Endometrial microvascular endothelial cells (primary cell): Measurements from ENCODE around the gene SOBP. TPM values are rescaled to one million over a fixed set of nuclear protein-coding genes. Genes with fewer than 3 reads are reported as not detected.
"Not testable (repeated sequence)": the region's sequence is repeated elsewhere in the genome, so short reads cannot be mapped to it uniquely, and the experiment has no call there.

Experiments used
- in situ Hi-C: cut with HindIII; loops from 2 replicates; pipeline ENCODE4 v1.10.0; 2017; ENCODE audit warnings: low sequenced_read_pairs, low pct_unique_long_range_greater_than_20kb; ENCODE audit errors: inconsistent ontology term
- total RNA-seq: library from RNA; depleted of rRNA; stranded (reverse); fragments of >200 nt; gene quantifications from one replicate; pipeline ENCODE4 v1.2.3, GENCODE V29; 2015; ENCODE audit errors: inconsistent ontology term

SOBP gene, protein sequence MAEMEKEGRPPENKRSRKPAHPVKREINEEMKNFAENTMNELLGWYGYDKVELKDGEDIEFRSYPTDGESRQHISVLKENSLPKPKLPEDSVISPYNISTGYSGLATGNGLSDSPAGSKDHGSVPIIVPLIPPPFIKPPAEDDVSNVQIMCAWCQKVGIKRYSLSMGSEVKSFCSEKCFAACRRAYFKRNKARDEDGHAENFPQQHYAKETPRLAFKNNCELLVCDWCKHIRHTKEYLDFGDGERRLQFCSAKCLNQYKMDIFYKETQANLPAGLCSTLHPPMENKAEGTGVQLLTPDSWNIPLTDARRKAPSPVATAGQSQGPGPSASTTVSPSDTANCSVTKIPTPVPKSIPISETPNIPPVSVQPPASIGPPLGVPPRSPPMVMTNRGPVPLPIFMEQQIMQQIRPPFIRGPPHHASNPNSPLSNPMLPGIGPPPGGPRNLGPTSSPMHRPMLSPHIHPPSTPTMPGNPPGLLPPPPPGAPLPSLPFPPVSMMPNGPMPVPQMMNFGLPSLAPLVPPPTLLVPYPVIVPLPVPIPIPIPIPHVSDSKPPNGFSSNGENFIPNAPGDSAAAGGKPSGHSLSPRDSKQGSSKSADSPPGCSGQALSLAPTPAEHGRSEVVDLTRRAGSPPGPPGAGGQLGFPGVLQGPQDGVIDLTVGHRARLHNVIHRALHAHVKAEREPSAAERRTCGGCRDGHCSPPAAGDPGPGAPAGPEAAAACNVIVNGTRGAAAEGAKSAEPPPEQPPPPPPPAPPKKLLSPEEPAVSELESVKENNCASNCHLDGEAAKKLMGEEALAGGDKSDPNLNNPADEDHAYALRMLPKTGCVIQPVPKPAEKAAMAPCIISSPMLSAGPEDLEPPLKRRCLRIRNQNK
- 0.37 TPM for total RNA-seq

- in situ Hi-C loops = loop anchor here (10.0 kb wide), 1 partner anchor 55 kb away; no protein-coding TSS in a partner anchor
Measured at GRCh38 chr6:107489636-107490565, at the start of gene SOBP. TSS of gene SOBP (plus strand) at chr6:107490117. CDS start at chr6:107490617, 500 bp downstream.

GRCh38 chr6:107440936-107441335 lies 49.0 kb upstream of the SOBP start:
- in situ Hi-C loops = no loop called here

- in situ Hi-C loops = no loop called here
Measured at GRCh38 chr6:107441682-107442081, 48.2 kb upstream of the SOBP start.

DNA sequence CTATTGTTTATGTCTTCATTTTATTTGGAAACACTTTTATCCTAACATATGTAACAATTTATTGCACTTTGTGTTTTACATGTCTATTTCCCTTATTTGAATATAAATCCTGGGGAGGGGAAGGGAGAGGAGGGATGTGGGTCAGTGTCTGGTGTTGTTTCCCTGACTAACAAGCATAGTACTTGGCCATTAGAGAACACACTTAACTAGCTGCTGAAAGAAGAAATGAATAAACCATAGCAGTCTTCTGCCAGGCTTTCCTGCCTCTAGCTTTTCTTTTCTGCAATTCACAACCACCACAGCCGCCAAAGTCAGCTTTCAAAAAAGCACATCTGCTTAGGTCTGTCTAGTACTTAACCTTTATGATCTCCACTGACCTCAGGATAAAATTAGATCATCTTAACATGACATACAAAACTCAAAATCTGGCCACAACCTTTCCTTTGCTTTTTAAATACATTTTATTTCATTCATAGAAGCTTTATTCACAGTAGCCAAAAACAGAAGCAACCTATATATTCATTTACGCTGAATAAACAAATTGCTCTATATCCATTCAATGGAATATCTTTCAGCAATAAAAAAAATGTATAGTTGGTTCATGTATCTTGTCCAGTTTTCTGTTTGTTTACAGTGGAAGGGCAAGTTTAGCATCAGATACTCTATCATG lies 46.8 kb upstream of the SOBP start:
- in situ Hi-C loops = no loop called here

- in situ Hi-C loops = no loop called here
Measured at GRCh38 chr6:107443608-107444267, 46.2 kb upstream of the SOBP start.

DNA sequence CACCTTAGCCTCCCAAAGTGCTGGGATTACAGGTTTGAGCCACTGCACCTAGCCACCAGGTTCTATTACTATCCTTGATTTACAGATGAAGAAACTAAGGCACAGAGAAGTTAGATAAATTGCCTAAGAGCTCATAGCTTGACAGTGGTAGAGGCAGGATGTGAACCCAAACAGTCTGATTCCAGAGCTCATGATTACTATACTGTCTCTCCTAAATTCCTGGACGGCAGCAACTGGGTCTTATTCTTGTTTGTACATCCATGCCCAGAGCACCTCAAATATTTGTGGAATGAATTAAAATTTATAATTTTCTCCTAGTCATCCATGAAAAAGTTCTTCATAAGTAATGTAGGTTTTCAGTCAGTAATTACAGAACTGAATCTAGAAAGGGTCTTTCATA lies 45.6 kb upstream of the SOBP start:
- in situ Hi-C loops = no loop called here

GRCh38 chr6:107447663-107448216 lies 42.2 kb upstream of the SOBP start:
- in situ Hi-C loops = no loop called here

DNA sequence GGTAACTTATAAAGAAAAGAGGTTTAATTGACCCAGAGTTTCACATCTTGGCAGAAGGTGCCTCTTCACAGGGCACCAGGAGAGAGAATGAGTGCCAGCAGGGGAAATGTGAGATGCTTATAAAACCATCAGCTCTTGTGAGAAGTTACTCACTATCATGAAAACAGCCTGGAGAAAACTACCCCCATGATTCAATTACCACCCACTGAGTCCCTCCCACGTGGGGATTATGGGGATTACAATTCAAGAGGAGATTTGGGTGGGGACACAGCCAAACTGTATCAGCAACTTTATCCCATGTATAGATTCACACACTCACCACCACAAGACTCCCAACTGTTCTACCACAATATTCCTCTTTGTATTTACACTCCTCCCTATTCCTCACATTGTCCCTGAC lies 41.1 kb upstream of the SOBP start:
- in situ Hi-C loops = no loop called here

DNA sequence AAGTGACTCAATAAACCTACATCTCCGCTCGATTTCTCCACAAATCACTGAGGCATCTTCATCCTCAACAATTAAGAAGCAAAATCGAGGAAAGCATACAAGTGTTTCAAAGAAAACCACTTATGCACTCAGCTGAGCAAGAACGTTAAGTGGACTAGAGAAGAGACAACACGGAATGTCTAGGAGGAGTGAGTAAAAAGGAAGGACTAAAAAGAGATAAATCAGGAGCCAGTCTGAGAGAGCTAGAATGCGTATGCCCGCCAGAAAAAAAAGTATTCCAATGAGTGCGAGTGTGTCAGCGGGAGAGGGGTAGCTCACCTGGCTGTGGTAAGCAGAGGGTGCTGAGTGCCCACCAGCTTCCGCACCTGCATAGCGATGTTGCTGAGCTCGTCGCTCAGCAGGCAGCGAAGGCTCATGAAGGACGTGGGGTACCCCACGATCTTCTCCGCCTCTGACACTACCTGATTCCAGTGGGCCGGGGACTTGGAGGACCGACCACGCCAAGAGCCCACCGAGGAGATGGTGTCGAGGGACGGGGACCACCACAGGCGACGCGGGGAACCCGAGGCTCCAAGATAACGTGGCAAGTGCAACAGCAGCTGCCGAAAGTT lies 31.1 kb upstream of the SOBP start:
- in situ Hi-C loops = no loop called here

- in situ Hi-C loops = no loop called here
Measured at GRCh38 chr6:107459283-107460082, 30.4 kb upstream of the SOBP start, which contains the start of gene PDSS2. TSS of gene PDSS2 (minus strand) at chr6:107459564. CDS start at chr6:107459285, 279 bp downstream.

DNA sequence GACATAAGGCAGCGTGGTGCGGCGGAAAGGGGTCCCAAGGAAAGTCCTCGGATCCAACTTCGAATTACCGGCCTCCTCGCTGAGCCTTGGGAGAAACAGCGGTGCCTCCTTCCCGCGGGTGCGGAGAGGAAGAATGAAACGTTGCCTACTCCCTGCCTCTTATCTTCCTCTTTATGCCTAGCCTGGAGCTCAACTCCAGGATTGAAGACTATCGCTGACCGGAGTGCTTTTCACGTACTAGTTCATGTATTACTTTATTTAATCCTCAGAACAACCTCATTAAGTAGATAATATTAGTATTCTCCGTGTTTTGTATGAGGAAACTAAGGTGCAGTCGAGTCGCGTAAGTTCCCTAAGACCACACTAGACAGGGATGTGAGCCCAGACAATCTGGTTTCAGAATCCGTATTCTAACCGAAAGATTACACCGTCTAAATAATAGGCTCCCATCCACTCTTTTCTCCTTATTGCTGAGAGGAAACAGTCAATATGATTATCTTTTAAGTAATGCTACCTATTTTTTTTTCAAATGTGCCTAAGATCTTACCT lies 29.8 kb upstream of the SOBP start:
- in situ Hi-C loops = no loop called here

DNA sequence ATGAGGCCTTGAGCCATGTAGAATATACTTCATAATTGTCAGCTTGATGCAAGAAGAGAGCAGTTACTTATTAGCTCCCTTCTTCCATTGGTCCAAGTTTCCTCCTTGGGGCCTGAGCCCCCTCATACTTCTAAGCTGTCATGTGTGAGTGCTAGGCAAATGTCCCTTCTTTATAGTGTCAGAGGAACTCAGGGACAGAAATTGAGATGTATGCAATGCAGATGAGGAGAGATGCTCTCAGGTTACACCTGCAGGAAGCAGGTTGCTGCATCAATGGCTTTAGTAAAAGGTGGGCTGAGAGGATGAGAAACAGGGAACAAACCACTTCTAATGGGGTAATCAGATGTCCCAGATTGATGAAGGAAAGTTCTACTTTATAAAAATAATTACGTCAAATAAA lies 23.9 kb upstream of the SOBP start:
- in situ Hi-C loops = no loop called here

- in situ Hi-C loops = no loop called here
Measured at GRCh38 chr6:107470364-107470763, 19.6 kb upstream of the SOBP start.

GRCh38 chr6:107473660-107474059 lies 16.3 kb upstream of the SOBP start:
- in situ Hi-C loops = no loop called here

- in situ Hi-C loops = not testable (repeated sequence)
Measured at GRCh38 chr6:107475360-107475759, 14.6 kb upstream of the SOBP start.

DNA sequence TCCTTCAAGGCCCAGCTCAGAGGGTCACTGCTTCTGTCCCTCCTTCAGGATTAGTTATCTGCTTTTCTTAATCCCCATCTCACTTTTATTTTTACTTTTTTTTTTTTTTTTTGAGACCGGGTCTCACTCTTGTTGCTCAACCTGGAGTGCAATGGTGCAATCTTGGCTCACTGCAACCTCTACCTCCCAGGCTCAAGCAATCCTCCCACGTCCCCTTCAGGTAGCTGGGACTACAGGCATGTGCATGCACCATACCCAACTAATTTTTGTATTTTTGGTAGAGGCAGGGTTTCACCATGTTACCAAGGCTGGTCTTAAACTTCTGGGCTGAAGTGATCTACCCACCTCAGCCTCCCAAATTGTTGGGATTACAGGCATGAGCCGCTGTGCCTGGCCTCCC lies 14.1 kb upstream of the SOBP start:
- in situ Hi-C loops = not testable (repeated sequence)
